MG63 (cell line): ENCODE results near the gene SLC16A4. TPM values are rescaled to one million over a fixed set of nuclear protein-coding genes. Genes with fewer than 3 reads are reported as not detected.
"Not testable (repeated sequence)": the region's sequence is repeated elsewhere in the genome, so short reads cannot be mapped to it uniquely, and the experiment has no call there.

Source experiments
- DNase-seq: peaks from one replicate; pipeline ENCODE4 v3.0.0-alpha.2; 2020
- H3K27me3 ChIP-seq: fragments of 250-450 bp; sonication (Bioruptor Pico); 2 replicates; pipeline ENCODE4 v1.5.1; 2020; ENCODE audit warnings: mild to moderate bottlenecking, moderate library complexity
- H3K36me3 ChIP-seq: fragments of 250-450 bp; sonication (Bioruptor Pico); 2 replicates; pipeline ENCODE4 v1.5.1; 2020; ENCODE audit warnings: mild to moderate bottlenecking, moderate library complexity
- H3K4me3 ChIP-seq: fragments of 250-450 bp; sonication (Bioruptor Pico); 2 replicates; pipeline ENCODE4 v1.5.1; 2020; ENCODE audit warnings: mild to moderate bottlenecking, moderate library complexity
- H3K9me3 ChIP-seq: fragments of 250-450 bp; sonication (Bioruptor Pico); 2 replicates; pipeline ENCODE4 v1.5.1; 2020; ENCODE audit warnings: mild to moderate bottlenecking, moderate library complexity
- total RNA-seq: library from RNA; depleted of rRNA; stranded (reverse); fragments of >200 nt; shearing (Covaris generic); gene quantifications from 2 replicates; pipeline ENCODE4 v1.2.3, GENCODE V29; 2014; ENCODE audit warnings: low replicate concordance; rRNA removed

The SLC16A4 gene
- total RNA-seq: 30.5 and 32.0 TPM in 2 replicates

- peak; percentile 74 for DNase-seq
- H3K4me3 ChIP-seq: peak within 1 kb of the TSS; percentile 38
- H3K27me3 ChIP-seq: no peaks in the 10 kb centered on the region
- peaks cover 7% of the 10 kb centered on the region for H3K36me3 ChIP-seq
- H3K9me3 ChIP-seq: 0 out of 2 replicates have a peak, but pooled peaks cover 2% of the 10 kb centered on the region
These were observed at the start of gene SLC16A4 for GRCh38 chr1:110390692-110391245. SLC16A4 (minus strand) TSS chr1:110391026; CDS start chr1:110389323, 1,703 bp downstream.

- not testable (repeated sequence) for H3K27me3 ChIP-seq, H3K4me3 ChIP-seq, H3K9me3 ChIP-seq, DNase-seq, H3K36me3 ChIP-seq
These were observed 49.0 kb upstream of the SLC16A4 start for GRCh38 chr1:110439873-110440272.

DNA sequence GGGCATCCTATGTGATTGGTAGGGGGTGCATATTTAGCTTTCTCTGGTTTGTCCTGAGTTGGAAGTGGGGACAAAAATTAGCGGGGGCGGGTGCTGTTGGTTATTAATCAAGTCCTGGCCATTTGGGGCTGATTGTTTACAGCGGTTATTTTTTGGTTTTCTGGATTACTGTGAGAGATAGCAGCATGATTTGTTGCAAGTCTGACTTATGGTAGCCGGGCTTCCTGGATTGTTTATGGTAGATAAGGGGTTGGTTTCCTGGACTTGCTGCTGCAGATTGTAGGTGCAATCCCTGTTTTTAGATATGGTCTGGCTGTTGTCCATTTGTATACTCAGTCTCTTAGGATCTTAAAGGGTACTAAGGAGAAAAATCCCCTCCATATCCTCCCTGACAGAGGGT, 48.1 kb upstream of the SLC16A4 start:
- no peaks in the 10 kb centered on the region for H3K36me3 ChIP-seq
- H3K27me3 ChIP-seq: peaks cover 2% of the 10 kb centered on the region; the same call in 1 of the 2 replicates
- no peaks in the 10 kb centered on the region for H3K9me3 ChIP-seq
- DNase-seq: no peak
- H3K4me3 ChIP-seq: no peak overlapping the region

DNA sequence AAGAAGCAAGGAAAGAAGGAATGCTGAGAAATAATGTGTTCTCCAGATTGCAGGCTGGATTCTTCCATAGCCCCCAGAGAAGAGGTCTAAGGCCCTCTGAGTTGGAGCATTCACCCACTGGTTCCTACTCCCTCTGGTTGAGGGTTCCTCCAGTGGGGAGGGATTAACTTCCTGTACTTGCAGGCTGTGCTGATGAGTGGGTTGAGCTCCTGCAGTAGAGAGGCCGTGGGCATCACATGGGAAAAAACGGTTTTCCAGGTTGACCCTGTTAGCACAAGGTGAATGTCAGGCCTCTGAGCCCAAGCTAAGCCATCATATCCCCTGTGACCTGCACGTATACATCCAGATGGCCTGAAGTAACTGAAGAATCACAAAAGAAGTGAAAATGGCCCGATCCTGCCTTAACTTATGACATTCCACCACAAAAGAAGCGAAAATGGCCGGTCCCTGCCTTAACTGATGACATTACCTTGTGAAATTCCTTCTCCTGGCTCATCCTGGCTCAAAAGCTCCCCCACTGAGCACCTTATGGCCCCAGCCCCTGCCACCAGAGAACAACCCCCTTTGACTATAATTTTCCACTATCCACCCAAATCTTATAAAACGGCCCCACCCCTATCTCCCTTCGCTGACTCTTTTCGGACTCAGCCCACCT, 46.9 kb upstream of the SLC16A4 start:
- H3K27me3 ChIP-seq: not testable (repeated sequence)

DNA sequence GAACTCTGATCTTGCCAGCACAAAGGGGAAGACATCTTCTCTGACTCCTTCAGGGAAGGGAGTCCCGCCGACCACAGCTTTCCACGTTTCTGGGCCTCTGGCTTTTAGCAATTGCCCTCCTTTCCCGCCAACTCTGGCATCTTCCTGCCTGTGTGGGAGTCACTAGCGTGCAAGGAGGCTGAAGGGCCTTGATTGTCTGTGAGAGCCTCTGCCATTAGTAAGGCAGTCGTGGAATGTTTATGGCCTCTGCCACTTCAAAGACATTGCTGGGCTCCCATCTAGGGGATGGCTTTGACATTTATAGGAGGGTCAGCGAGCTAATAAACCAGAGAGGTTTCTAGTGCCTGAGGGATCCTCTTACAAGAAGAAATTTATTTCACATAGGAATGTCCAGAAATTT, 45.8 kb upstream of the SLC16A4 start:
- peaks cover 4% of the 10 kb centered on the region; the same call in 1 of the 2 replicates for H3K27me3 ChIP-seq
- no peaks in the 10 kb centered on the region for H3K36me3 ChIP-seq
- H3K4me3 ChIP-seq: no peak overlapping the region
- H3K9me3 ChIP-seq: no peaks in the 10 kb centered on the region
- no peak for DNase-seq

More for the DNA sequence above, 46.9 kb upstream of the SLC16A4 start:
- DNase-seq, H3K4me3 ChIP-seq, H3K9me3 ChIP-seq, H3K36me3 ChIP-seq: not testable (repeated sequence)

GRCh38 chr1:110434946-110435345, 44.1 kb upstream of the SLC16A4 start:
- no peaks in the 10 kb centered on the region for H3K9me3 ChIP-seq
- no peak for DNase-seq
- H3K36me3 ChIP-seq: no peaks in the 10 kb centered on the region
- peaks cover 11% of the 10 kb centered on the region; the same call in 1 of the 2 replicates for H3K27me3 ChIP-seq
- no peak overlapping the region for H3K4me3 ChIP-seq

DNA sequence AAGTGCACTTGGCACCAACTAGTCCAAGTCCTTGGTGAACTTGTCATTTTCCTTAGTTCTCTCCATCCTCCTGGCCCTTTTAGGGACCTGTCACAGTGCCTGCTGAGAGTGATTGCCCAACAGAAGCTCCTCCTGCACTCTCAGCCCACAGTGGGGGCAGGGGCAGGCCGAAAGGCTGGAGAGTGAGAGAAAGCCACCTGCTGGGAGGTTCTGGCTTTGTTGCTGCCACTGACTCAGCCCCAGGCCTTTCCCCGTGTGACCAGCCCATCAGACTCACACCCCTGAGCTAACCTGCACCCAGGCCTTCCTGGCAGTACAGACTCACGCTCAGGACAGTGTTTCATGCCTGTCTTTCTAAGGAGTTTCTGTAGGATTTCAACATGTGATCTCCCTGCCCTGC, 43.0 kb upstream of the SLC16A4 start:
- Histone ChIP-seq H3K9me3 (no peaks in the 10 kb centered on the region), H3K4me3 (no peak overlapping the region), H3K36me3 (no peaks in the 10 kb centered on the region), H3K27me3 (peaks cover 14% of the 10 kb centered on the region)
- peak; percentile 75 for DNase-seq

- no peak for DNase-seq
- H3K4me3 ChIP-seq: no peak overlapping the region
- peaks cover 17% of the 10 kb centered on the region for H3K27me3 ChIP-seq
- H3K9me3 ChIP-seq: no peaks in the 10 kb centered on the region
- no peaks in the 10 kb centered on the region for H3K36me3 ChIP-seq
These were observed 42.4 kb upstream of the SLC16A4 start for GRCh38 chr1:110433213-110433612.

DNA sequence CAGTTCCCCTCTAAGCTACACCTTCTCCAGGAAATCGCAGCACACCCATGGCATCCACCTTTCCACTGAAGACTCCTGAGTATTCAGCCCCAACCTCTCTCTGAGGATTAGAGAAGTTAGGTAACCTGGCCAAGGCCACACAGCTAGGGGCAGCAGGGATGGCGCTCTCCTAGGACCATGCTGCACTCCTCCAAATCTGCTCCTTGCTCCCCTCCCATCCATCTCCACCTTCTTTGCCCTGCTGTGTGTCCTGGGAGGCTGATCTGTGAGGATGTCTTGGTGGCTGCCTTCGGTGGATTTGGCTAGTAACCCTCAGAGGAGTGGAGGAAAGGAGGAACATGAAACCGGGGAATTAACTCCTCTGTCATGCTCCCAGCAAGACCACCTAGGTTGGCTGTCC, 40.1 kb upstream of the SLC16A4 start:
- H3K4me3 ChIP-seq: no peak overlapping the region
- no peak for DNase-seq
- no peaks in the 10 kb centered on the region for H3K9me3 ChIP-seq
- H3K36me3 ChIP-seq: no peaks in the 10 kb centered on the region
- H3K27me3 ChIP-seq: peaks cover 17% of the 10 kb centered on the region

GRCh38 chr1:110430366-110430765, 39.5 kb upstream of the SLC16A4 start:
- Histone ChIP-seq H3K36me3 (no peaks in the 10 kb centered on the region), H3K27me3 (peaks cover 16% of the 10 kb centered on the region), H3K9me3 (no peaks in the 10 kb centered on the region), H3K4me3 (no peak overlapping the region)
- DNase-seq: no peak

- Histone ChIP-seq H3K4me3 (no peak overlapping the region), H3K27me3 (peaks cover 17% of the 10 kb centered on the region), H3K9me3 (no peaks in the 10 kb centered on the region), H3K36me3 (no peaks in the 10 kb centered on the region)
- no peak for DNase-seq
These were observed 38.1 kb upstream of the SLC16A4 start for GRCh38 chr1:110428946-110429345.

DNA sequence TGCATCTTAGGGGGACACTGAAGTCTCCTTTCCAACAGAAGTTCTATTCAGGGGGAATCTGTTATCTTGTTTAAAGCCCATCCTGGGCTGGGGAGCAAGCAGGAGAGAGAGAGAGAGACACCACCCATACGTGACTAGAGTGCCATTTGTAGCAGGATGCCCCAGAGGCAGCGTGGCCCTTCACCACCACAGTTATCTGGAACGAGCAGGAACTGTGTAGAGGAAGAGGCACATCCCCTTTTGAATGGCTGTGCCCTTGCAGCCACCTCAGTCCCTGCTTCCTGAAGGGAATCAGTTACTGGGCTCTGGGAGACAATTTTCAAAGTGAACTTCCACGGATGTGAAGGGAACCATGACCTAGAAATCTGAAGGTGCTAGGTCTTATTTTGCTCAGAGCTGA, 36.0 kb upstream of the SLC16A4 start:
- no peak overlapping the region for H3K4me3 ChIP-seq
- peaks cover 22% of the 10 kb centered on the region for H3K27me3 ChIP-seq
- DNase-seq: no peak
- no peaks in the 10 kb centered on the region for H3K36me3 ChIP-seq
- H3K9me3 ChIP-seq: peaks cover 3% of the 10 kb centered on the region; the same call in 1 of the 2 replicates

DNA sequence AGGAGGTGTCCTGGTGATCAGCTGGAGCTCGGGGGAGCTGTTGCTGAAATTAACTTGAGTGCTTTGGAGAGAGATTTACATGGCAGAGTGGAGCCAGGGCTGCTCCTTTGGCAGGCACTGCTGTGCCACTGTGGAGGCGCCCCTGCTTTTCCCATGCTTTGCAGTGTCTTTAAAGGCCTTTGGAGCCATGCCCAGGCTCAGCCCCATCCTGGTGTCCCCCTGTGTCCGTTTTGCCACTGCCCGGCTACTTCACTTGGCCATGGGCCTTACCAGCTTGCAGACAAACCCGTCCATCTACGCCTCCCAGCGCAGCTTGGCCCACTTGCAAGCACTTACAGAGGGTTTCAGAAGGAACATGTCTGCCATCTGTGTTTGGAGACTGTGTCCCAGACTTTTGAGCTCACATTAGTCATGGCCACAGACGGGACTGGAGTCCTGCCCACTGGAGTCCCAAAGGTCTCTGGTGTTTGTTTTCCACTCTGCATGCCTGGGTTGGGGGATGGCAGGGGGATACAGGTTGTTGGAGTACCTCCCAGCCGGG, 34.9 kb upstream of the SLC16A4 start:
- H3K4me3 ChIP-seq: no peak overlapping the region
- no peak for DNase-seq
- H3K9me3 ChIP-seq: peaks cover 9% of the 10 kb centered on the region
- no peaks in the 10 kb centered on the region for H3K36me3 ChIP-seq
- peaks cover 19% of the 10 kb centered on the region for H3K27me3 ChIP-seq

DNA sequence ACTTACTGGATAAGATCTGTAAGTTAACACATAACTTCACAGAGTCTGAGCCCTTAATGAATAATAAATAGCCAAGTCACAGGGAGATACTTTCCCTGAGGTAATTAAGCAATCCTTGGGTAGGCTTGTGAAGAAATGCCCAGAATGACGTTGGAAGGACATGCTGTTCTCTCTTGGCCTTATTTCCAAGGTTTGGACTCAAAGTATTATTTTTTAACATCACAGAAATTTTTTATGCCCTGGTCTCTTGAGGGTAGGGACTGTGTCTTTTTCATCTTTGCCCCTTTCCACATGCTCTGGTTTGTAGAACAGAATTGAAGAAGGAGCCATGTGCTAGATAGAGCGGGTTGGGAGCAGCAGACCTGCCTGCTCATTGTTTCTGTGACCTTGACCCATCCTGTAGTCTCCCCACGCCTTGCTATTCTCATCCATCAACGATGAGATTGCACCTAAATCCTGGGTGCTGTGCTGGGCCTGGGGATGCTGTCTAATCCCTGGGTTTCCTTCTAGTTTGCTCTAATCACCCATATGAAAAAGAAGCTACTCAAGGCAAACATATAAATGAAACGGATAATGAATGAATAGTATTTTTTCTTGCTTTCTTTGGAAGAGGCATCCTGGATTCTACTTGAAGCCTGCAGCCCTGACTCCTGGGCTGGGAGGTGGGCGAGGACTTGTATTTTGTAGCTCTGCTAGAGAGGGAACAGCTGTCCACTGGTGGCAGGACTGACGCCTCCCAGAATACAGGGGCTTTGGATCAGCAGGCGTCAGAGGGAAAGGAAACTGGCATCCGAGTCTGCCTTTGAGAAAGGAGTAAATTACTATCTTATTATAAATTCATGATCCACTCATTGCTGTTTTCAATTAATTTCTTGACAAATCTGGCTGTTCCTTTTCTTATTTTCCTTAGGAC, 34.1 kb upstream of the SLC16A4 start:
- Histone ChIP-seq H3K27me3 (peaks cover 15% of the 10 kb centered on the region), H3K36me3 (no peaks in the 10 kb centered on the region), H3K9me3 (peaks cover 9% of the 10 kb centered on the region), H3K4me3 (no peak overlapping the region)
- no peak for DNase-seq

GRCh38 chr1:110420874-110421793, 30.3 kb upstream of the SLC16A4 start:
- Histone ChIP-seq H3K4me3 (no peak overlapping the region), H3K9me3 (peaks cover 9% of the 10 kb centered on the region), H3K27me3 (peaks cover 9% of the 10 kb centered on the region), H3K36me3 (no peaks in the 10 kb centered on the region)
- DNase-seq: peak; percentile 29

DNA sequence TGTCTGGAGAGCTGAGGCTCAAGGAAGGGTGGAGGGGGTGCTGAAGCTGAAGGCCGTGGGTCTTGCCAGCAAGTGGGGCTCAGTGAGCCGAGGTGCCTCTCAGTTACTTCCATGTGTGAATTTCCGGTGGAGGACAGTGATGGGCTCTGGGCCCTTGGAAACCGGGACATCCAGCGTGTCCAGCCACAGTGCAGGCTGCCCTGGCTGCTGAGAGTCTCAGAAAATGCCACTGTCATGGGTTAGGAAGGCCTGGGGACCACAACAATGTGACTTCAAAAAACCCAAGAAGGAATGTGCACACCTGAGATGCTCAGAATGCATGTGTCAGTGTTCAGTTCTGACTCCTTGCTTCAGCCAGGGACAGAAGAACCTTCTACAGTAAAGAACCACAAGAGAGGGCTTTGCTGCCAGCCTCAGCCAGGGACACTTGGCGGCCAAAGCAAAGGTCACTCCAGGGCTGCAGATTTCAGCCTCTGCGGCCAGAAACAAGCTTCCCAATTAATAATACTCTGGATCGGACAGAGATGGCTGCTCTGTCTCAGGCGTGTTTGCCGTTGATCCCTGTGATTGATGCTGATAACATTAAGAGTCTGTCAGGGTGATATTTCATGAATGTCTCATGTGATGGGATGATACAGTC, 29.3 kb upstream of the SLC16A4 start:
- Histone ChIP-seq H3K9me3 (peaks cover 9% of the 10 kb centered on the region), H3K36me3 (no peaks in the 10 kb centered on the region), H3K4me3 (no peak overlapping the region), H3K27me3 (peaks cover 9% of the 10 kb centered on the region)
- DNase-seq: no peak
